HepG2 (cell line): Measurements from ENCODE around the gene CYB5D1. TPM values are rescaled to one million over a fixed set of nuclear protein-coding genes. Genes with fewer than 3 reads are reported as not detected.

ENCODE experiments used
- ERF ChIP-seq: IDR thresholded peaks from 2 replicates; pipeline ENCODE4 v1.6.1; 2018; ENCODE audit warnings: missing biosample characterization, missing genetic modification reagents
- FOXA1 ChIP-seq, 2 experiments: fragments of 450-650 bp in 1 of 2; sonication (generic) in 1 of 2; formaldehyde crosslinking in 1 of 2; IDR thresholded peaks; 2 replicates each; pipeline versions ENCODE4 v1.4.0 to v1.6.1; 2016 to 2020; ENCODE audit warnings: missing genetic modification reagents in 1 of 2
- KDM4B ChIP-seq: sonication (generic); formaldehyde crosslinking; IDR thresholded peaks from 2 replicates; pipeline ENCODE4 v1.4.0; 2020; ENCODE audit warnings: missing genetic modification reagents
- LCORL ChIP-seq, 2 experiments: fragments of 450-650 bp in 1 of 2; sonication (generic) in 1 of 2; formaldehyde crosslinking in 1 of 2; IDR thresholded peaks; 2 replicates each; pipeline versions ENCODE4 v1.5.0 to v1.6.1; 2017 to 2020; ENCODE audit warnings: antibody characterized with exemption in 1 of 2, missing genetic modification reagents in 1 of 2
- MEIS1 ChIP-seq: sonication (generic); formaldehyde crosslinking; IDR thresholded peaks from 2 replicates; pipeline ENCODE4 v1.9.0; 2021; ENCODE audit warnings: mild to moderate bottlenecking, missing genetic modification reagents, moderate library complexity, borderline replicate concordance
- MNT ChIP-seq: fragments of 450-650 bp; IDR thresholded peaks from 2 replicates; pipeline ENCODE4 v1.6.1; 2016
- NFKB2 ChIP-seq: sonication (generic); formaldehyde crosslinking; IDR thresholded peaks from 2 replicates; pipeline ENCODE4 v1.4.0; 2020; ENCODE audit warnings: missing genetic modification reagents, borderline replicate concordance
- RFXANK ChIP-seq: IDR thresholded peaks from 2 replicates; pipeline ENCODE4 v1.6.1; 2016
- TGIF2 ChIP-seq: IDR thresholded peaks from 2 replicates; pipeline ENCODE4 v1.6.1; 2016; ENCODE audit warnings: control low read depth, missing compliant biosample characterization
- THAP7 ChIP-seq: sonication (generic); formaldehyde crosslinking; IDR thresholded peaks from 2 replicates; pipeline ENCODE4 v1.8.1; 2023; ENCODE audit warnings: mild to moderate bottlenecking, missing genetic modification reagents
- TRIM22 ChIP-seq: fragments of 450-650 bp; IDR thresholded peaks from 2 replicates; pipeline ENCODE4 v1.6.1; 2017
- XRCC5 ChIP-seq: fragments of 200-400 bp; formaldehyde crosslinking; optimal IDR thresholded peaks from 2 replicates; pipeline ENCODE3; 2017; ENCODE audit warnings: mild to moderate bottlenecking, low read length
- ZBTB3 ChIP-seq: sonication (generic); formaldehyde crosslinking; IDR thresholded peaks from 2 replicates; pipeline ENCODE4 v1.4.0; 2020; ENCODE audit warnings: low read depth, mild to moderate bottlenecking, moderate library complexity, missing genetic modification reagents, borderline replicate concordance
- ZFAT ChIP-seq: sonication (generic); formaldehyde crosslinking; conservative IDR thresholded peaks from 2 replicates; pipeline ENCODE4 v1.8.1; 2023; ENCODE audit warnings: missing genetic modification reagents, inconsistent platforms
- ZNF382 ChIP-seq: sonication (generic); formaldehyde crosslinking; IDR thresholded peaks from 2 replicates; pipeline ENCODE4 v1.5.0; 2020; ENCODE audit warnings: missing genetic modification reagents, mild to moderate bottlenecking, borderline replicate concordance
- ZNF431 ChIP-seq: sonication (generic); formaldehyde crosslinking; IDR thresholded peaks from 2 replicates; pipeline ENCODE4 v1.9.0; 2022; ENCODE audit warnings: missing genetic modification reagents, low read depth, mild to moderate bottlenecking, borderline replicate concordance
- ZNF44 ChIP-seq: sonication (generic); formaldehyde crosslinking; IDR thresholded peaks from 2 replicates; pipeline ENCODE4 v1.5.1; 2020; ENCODE audit warnings: mild to moderate bottlenecking, missing genetic modification reagents
- ZNF800 ChIP-seq: sonication (generic); formaldehyde crosslinking; IDR thresholded peaks from 2 replicates; pipeline ENCODE4 v1.4.0; 2020; ENCODE audit warnings: missing genetic modification reagents
- ZNF891 ChIP-seq: sonication (generic); formaldehyde crosslinking; IDR thresholded peaks from 2 replicates; pipeline ENCODE4 v1.5.0; 2020; ENCODE audit warnings: mild to moderate bottlenecking, missing genetic modification reagents
- polyA plus RNA-seq, 8 experiments: library from polyadenylated mRNA; depleted of rRNA in 3 of 8; stranded (reverse) in 7 of 8; unstranded in 1 of 8; fragments of >200 nt; fragmentation: Illumina TruSeq in 4 of 8; extraction: Trizol in 4 of 8; gene quantifications; 2 replicates each; pipeline versions ENCODE4 v1.2.1 to v1.2.3, GENCODE V29; 2011 to 2016; ENCODE audit warnings: low read depth in 4 of 8, missing spikeins in 1 of 8, mixed read lengths in 1 of 8; ENCODE audit not compliant: insufficient read depth in 1 of 8
- total RNA-seq, 5 experiments: library from RNA; depleted of rRNA; stranded (reverse); fragments of >200 nt; fragmentation: Illumina TruSeq; extraction: Trizol; gene quantifications; 2 replicates each; pipeline ENCODE4 v1.2.3, GENCODE V29; 2016; ENCODE audit warnings: low read depth in 1 of 5
- TF ChIP-seq, protein P1 (sequence below): sonication (generic); formaldehyde crosslinking; conservative IDR thresholded peaks from 2 replicates; pipeline ENCODE4 v1.4.0; 2020; ENCODE audit warnings: missing genetic modification reagents
- TF ChIP-seq, protein P2 (sequence below): IDR thresholded peaks from 2 replicates; pipeline ENCODE4 v1.6.1; 2016; ENCODE audit warnings: missing compliant biosample characterization, missing genetic modification reagents, borderline replicate concordance

The CYB5D1 gene
- total and polyA plus RNA-seq, 2 of the 13 experiments (the other 11 are each of a cell fraction or from before 2014, with no cell fraction given) = 8.9 to 17.0 TPM

DNA sequence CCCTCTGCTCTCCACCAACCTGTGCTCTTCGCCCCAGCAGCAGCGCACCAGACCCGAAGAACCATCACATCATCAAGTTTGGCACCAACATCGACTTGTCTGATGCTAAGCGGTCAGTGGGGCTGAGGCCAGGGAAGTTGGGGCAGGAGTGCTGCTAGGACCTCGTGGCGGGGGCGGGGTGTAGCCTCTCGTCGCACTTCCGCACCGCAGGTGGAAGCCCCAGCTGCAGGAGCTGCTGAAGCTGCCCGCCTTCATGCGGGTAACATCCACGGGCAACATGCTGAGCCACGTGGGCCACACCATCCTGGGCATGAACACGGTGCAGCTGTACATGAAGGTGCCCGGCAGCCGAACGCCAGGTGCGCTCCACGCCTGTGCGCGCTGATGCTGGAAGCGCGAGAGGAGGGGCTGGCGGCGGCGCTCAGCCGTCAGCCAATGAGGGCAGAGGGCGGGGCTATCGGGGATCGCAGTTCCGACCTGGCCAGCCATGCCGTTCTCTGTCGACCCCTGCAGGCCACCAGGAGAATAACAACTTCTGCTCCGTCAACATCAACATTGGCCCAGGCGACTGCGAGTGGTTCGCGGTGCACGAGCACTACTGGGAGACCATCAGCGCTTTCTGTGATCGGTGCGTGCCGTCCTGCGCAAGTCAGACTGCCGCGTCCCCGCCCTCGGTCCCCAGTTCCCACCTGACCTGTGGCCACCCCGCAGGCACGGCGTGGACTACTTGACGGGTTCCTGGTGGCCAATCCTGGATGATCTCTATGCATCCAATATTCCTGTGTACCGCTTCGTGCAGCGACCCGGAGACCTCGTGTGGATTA, 6.2 kb upstream of the CYB5D1 start (continued):
- TF ChIP-seq, protein P1, sequence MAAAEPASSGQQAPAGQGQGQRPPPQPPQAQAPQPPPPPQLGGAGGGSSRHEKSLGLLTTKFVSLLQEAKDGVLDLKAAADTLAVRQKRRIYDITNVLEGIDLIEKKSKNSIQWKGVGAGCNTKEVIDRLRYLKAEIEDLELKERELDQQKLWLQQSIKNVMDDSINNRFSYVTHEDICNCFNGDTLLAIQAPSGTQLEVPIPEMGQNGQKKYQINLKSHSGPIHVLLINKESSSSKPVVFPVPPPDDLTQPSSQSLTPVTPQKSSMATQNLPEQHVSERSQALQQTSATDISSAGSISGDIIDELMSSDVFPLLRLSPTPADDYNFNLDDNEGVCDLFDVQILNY (CRISPR knock-in tag) = 0 out of 2 replicates have a peak, but pooled peaks have one; percentile 43
- TF ChIP-seq ZBTB3 (CRISPR knock-in tag) (no peak), ZNF891 (0 out of 2 replicates have a peak, but pooled peaks have one; percentile 19), NFKB2 (CRISPR knock-in tag) (peak; percentile 68; the same call in 1 of the 2 replicates), MEIS1 (CRISPR knock-in tag) (no peak), LCORL (IDR thresholded peaks at IDR 0.05) (no peak), LCORL (CRISPR knock-in tag; IDR thresholded peaks at IDR 0.05) (no peak), THAP7 (CRISPR knock-in tag) (no peak), MNT (no peak), XRCC5 (peak; percentile 76), ZNF382 (CRISPR knock-in tag) (no peak), TGIF2 (no peak), FOXA1 (IDR thresholded peaks at IDR 0.05) (no peak), FOXA1 (CRISPR knock-in tag; IDR thresholded peaks at IDR 0.05) (peak; percentile 87), RFXANK (no peak), ERF (CRISPR knock-in tag) (peak; percentile 59), TRIM22 (no peak), ZNF800 (CRISPR knock-in tag) (no peak), ZFAT (no peak), ZNF431 (CRISPR knock-in tag) (no peak), KDM4B (CRISPR knock-in tag) (peak; percentile 19; the same call in 1 of the 2 replicates), ZNF44 (CRISPR knock-in tag) (no peak)
- TF ChIP-seq, protein P2, sequence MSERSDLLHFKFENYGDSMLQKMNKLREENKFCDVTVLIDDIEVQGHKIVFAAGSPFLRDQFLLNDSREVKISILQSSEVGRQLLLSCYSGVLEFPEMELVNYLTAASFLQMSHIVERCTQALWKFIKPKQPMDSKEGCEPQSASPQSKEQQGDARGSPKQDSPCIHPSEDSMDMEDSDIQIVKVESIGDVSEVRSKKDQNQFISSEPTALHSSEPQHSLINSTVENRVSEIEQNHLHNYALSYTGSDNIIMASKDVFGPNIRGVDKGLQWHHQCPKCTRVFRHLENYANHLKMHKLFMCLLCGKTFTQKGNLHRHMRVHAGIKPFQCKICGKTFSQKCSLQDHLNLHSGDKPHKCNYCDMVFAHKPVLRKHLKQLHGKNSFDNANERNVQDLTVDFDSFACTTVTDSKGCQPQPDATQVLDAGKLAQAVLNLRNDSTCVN (CRISPR knock-in tag) = 0 out of 2 replicates have a peak, but pooled peaks have one; percentile 45
